Transverse colon (tissue), 4 donors: Measurements from ENCODE around the gene FAM13A. TPM values are rescaled to one million over a fixed set of nuclear protein-coding genes. Genes with fewer than 3 reads are reported as not detected.

ENCODE experiments used
- DNase-seq: peaks from one replicate; pipeline ENCODE4 v3.0.0-alpha.2; 2019
- H3K27ac ChIP-seq, 4 donors: fragments of 200-600 bp; sonication (generic); 2 replicates each; pipeline ENCODE4 v1.5.1; 2016 to 2018; ENCODE audit warnings: inconsistent platforms in 4 of 4
- H3K27me3 ChIP-seq: fragments of 200-600 bp; sonication (generic); 2 replicates; pipeline ENCODE4 v1.5.1; 2017; ENCODE audit warnings: inconsistent platforms
- H3K36me3 ChIP-seq, 4 donors: fragments of 200-600 bp; sonication (generic); 2 replicates each; pipeline ENCODE4 v1.5.1; 2017 to 2019; ENCODE audit warnings: inconsistent platforms in 4 of 4
- H3K4me1 ChIP-seq, 4 donors: fragments of 200-600 bp; sonication (generic); 2 replicates each; pipeline ENCODE4 v1.5.1; 2017 to 2020; ENCODE audit warnings: inconsistent platforms in 4 of 4
- H3K4me3 ChIP-seq, 4 donors: fragments of 200-600 bp; sonication (generic); 1 replicate in 1 of 4; 2 replicates in 3 of 4; pipeline versions ENCODE4 v1.5.1 to v1.6.1; 2017 to 2019; ENCODE audit warnings: inconsistent platforms in 4 of 4
- H3K9me3 ChIP-seq, 2 donors: fragments of 200-600 bp; sonication (generic); 2 replicates each; pipeline ENCODE4 v1.5.1; 2017 to 2019; ENCODE audit warnings: inconsistent platforms in 2 of 2
- CTCF ChIP-seq, 5 experiments: fragments of 200-600 bp in 3 of 5; fragments of 450-650 bp in 2 of 5; sonication (generic) in 3 of 5; IDR thresholded peaks; 1 replicate in 2 of 5; 2 replicates in 3 of 5; pipeline ENCODE4 v1.5.1; 2016 to 2017; ENCODE audit warnings: antibody characterized with exemption in 5 of 5, inconsistent platforms in 3 of 5, mild to moderate bottlenecking in 2 of 5, moderate library complexity in 1 of 5
- EP300 ChIP-seq: sonication (generic); formaldehyde crosslinking; IDR thresholded peaks from one replicate; pipeline ENCODE4 v1.6.1; 2017; ENCODE audit warnings: antibody characterized with exemption, low read depth
- POLR2A ChIP-seq: fragments of 450-650 bp; IDR thresholded peaks from one replicate; pipeline ENCODE4 v1.6.1; 2016; ENCODE audit warnings: antibody characterized with exemption, mild to moderate bottlenecking, moderate library complexity
- POLR2AphosphoS5 ChIP-seq, 3 donors: sonication (generic); formaldehyde crosslinking; IDR thresholded peaks; one replicate each; pipeline ENCODE4 v1.6.1; 2016; ENCODE audit warnings: antibody characterized with exemption in 3 of 3
- WGBS, 2 donors: methylation state at CpG; one replicate each; pipeline ENCODE4 v1.1.5; 2018; ENCODE audit warnings: low coverage in 1 of 2; 5-methylcytosine and 5-hydroxymethylcytosine counted together
- in situ Hi-C, 4 donors: fragments of 200-750 bp; cut with MboI; loops; one replicate each; pipeline versions ENCODE4 v1.15.0 to v1.15.1; 2017; ENCODE audit warnings: low sequenced_read_pairs in 3 of 4, low pct_ligation_motif_present in 1 of 4, low pct_unique_long_range_greater_than_20kb in 1 of 4
- intact Hi-C: fragments of 100-400 bp; cut with DNase I; formaldehyde crosslinking; loops from one replicate; pipeline ENCODE4 v1.15.1; 2023; ENCODE audit warnings: low total_unique reads
- total RNA-seq, 4 donors: library from RNA; depleted of rRNA; stranded (reverse); fragments of >200 nt; gene quantifications; one replicate each; pipeline ENCODE4 v1.1.0, GENCODE V29; 2016

The FAM13A gene
- total RNA-seq, 4 donors from 2014 or later: 57.6 to 88.6 (median 67.6) TPM

GRCh38 chr4:88865466-88865865, 191.5 kb downstream of the FAM13A start:
- intact Hi-C loops: no loop called here
- WGBS, 2 donors: 75 to 76% methylated on average over 6 of the region's 6 CpGs
- no peak overlapping the region for H3K4me3 ChIP-seq
- no peaks in the 10 kb centered on the region for H3K27me3 ChIP-seq
- H3K27ac ChIP-seq: no peak overlapping the region
- H3K9me3 ChIP-seq: no peaks in the 10 kb centered on the region
- DNase-seq: no peak
- H3K4me1 ChIP-seq: peaks cover 0 to 28% (median 4%) of the 10 kb centered on the region in 4 donors
- in situ Hi-C loops: no loop called here
- no peaks in the 10 kb centered on the region for H3K36me3 ChIP-seq
- TF ChIP-seq CTCF (IDR thresholded peaks at IDR 0.05) (no peak), EP300 (no peak), POLR2A (no peak), POLR2AphosphoS5 (IDR thresholded peaks at IDR 0.05) (no peak)

GRCh38 chr4:88865046-88865445, 191.9 kb downstream of the FAM13A start:
- H3K27me3 ChIP-seq: no peaks in the 10 kb centered on the region
- TF ChIP-seq CTCF (IDR thresholded peaks at IDR 0.05) (no peak), POLR2A (no peak), EP300 (no peak), POLR2AphosphoS5 (IDR thresholded peaks at IDR 0.05) (no peak)
- H3K4me3 ChIP-seq: no peak overlapping the region
- peaks cover 0 to 31% (median 6%) of the 10 kb centered on the region in 4 donors for H3K4me1 ChIP-seq
- no peaks in the 10 kb centered on the region for H3K36me3 ChIP-seq
- intact Hi-C loops (no loop called here), in situ Hi-C loops (no loop called here)
- 82 to 100% methylated on average over 1 of the region's 1 CpG for WGBS, 2 donors
- no peak overlapping the region for H3K27ac ChIP-seq
- H3K9me3 ChIP-seq: no peaks in the 10 kb centered on the region
- no peak for DNase-seq

- TF ChIP-seq POLR2A: no peak
- no peak for TF ChIP-seq EP300
- no peak for TF ChIP-seq CTCF (IDR thresholded peaks at IDR 0.05)
- no peak for TF ChIP-seq POLR2AphosphoS5 (IDR thresholded peaks at IDR 0.05)
- Histone ChIP-seq H3K36me3 (no peaks in the 10 kb centered on the region), H3K4me3 (no peak overlapping the region), H3K27me3 (no peaks in the 10 kb centered on the region), H3K4me1 (peaks cover 0 to 20% (median 2%) of the 10 kb centered on the region in 4 donors), H3K27ac (peak overlapping the region in 2 of 4 donors; percentile 30 to 58), H3K9me3 (no peaks in the 10 kb centered on the region)
- in situ Hi-C loops (no loop called here), intact Hi-C loops (no loop called here)
- no peak for DNase-seq
- WGBS, 2 donors: 67% methylated on average over 1 of the region's 1 CpG; no CpG with 5 or more reads in 1 of the 2 donors
These were observed 196.4 kb downstream of the FAM13A start for GRCh38 chr4:88860586-88860985.

- no peak for DNase-seq
- 69 to 79% methylated on average over 3 of the region's 3 CpGs for WGBS, 2 donors
- intact Hi-C loops: no loop called here
- Histone ChIP-seq H3K4me3 (no peak overlapping the region), H3K9me3 (no peaks in the 10 kb centered on the region), H3K36me3 (no peaks in the 10 kb centered on the region), H3K27ac (peak overlapping the region; percentile 4 to 58 (median 28)), H3K4me1 (peaks cover 0 to 20% (median 2%) of the 10 kb centered on the region in 4 donors), H3K27me3 (no peaks in the 10 kb centered on the region)
- TF ChIP-seq POLR2A (no peak), CTCF (IDR thresholded peaks at IDR 0.05) (no peak), POLR2AphosphoS5 (IDR thresholded peaks at IDR 0.05) (no peak), EP300 (no peak)
- in situ Hi-C loops: no loop called here
These were observed 197.7 kb downstream of the FAM13A start for GRCh38 chr4:88859191-88859812.
